ENCODE measurements around the gene ANAPC5.

DNA sequence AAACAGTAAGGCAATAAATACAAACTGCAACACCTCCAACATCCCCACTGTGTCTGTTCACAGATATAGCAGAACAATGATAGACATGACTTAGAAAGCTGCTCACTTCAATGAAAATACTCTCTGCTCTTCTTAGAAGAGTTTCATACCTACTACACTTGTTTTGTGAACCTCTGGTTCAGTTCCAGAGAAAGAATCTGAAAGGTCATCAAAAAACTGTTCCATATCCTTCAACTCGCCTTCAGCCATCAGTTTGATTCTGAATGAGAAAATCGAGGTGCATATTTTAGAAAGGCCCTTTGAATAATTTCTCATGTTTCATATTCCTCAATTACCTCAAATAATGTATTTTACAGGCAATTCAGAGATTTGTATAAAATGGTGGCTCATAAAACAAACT lies 5.5 kb downstream of the ANAPC5 start:
- TF ChIP-seq, protein P1, sequence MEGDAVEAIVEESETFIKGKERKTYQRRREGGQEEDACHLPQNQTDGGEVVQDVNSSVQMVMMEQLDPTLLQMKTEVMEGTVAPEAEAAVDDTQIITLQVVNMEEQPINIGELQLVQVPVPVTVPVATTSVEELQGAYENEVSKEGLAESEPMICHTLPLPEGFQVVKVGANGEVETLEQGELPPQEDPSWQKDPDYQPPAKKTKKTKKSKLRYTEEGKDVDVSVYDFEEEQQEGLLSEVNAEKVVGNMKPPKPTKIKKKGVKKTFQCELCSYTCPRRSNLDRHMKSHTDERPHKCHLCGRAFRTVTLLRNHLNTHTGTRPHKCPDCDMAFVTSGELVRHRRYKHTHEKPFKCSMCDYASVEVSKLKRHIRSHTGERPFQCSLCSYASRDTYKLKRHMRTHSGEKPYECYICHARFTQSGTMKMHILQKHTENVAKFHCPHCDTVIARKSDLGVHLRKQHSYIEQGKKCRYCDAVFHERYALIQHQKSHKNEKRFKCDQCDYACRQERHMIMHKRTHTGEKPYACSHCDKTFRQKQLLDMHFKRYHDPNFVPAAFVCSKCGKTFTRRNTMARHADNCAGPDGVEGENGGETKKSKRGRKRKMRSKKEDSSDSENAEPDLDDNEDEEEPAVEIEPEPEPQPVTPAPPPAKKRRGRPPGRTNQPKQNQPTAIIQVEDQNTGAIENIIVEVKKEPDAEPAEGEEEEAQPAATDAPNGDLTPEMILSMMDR (conservative IDR thresholded peaks at IDR 0.05; ENCODE audit: low read depth, low read length), result no peak
- TF ChIP-seq EZH2phosphoT487 (IDR thresholded peaks at IDR 0.05; ENCODE audit: borderline replicate concordance, low read length) (no peak), EZH2 (IDR thresholded peaks at IDR 0.05; ENCODE audit: low read length, unreplicated experiment) (no peak)
